ENCODE results near the gene CAB39L. TPM values are rescaled to one million over a fixed set of nuclear protein-coding genes. Genes with fewer than 3 reads are reported as not detected.

The CAB39L gene
- total RNA-seq, 1 donor from 2014 or later, result 6.6 TPM

DNA sequence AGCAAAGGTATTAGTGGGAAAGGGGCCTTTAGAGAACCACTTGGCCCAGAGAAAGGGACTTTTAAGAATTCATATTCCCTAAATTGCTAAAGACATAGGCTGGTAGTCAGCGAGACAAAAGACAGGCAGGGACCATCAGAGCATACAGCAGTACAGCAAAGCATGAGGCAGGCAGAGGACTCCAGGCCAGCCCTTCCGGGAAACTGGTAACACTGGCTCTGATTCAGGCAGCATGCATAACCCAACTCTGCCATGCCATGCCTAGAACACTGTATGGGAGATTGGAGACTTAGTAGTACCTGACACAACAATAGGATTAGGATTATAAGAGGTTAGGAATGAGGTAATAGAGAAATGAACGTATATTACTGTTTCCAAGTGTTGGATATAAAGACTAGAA is 34.9 kb downstream of the CAB39L start:
- no peaks in the 10 kb centered on the region for H3K27me3 ChIP-seq (ENCODE audit: control insufficient read depth, insufficient read depth, low read length)
- peak; percentile 25 for DNase-seq (ENCODE audit: low read depth)
- no peaks in the 10 kb centered on the region for H3K36me3 ChIP-seq (ENCODE audit: control insufficient read depth, insufficient read depth, low read length)
- no peak overlapping the region for H3K4me3 ChIP-seq (ENCODE audit: low read depth, low read length)
- FAIRE-seq, result no peak
- TF ChIP-seq, protein P1, sequence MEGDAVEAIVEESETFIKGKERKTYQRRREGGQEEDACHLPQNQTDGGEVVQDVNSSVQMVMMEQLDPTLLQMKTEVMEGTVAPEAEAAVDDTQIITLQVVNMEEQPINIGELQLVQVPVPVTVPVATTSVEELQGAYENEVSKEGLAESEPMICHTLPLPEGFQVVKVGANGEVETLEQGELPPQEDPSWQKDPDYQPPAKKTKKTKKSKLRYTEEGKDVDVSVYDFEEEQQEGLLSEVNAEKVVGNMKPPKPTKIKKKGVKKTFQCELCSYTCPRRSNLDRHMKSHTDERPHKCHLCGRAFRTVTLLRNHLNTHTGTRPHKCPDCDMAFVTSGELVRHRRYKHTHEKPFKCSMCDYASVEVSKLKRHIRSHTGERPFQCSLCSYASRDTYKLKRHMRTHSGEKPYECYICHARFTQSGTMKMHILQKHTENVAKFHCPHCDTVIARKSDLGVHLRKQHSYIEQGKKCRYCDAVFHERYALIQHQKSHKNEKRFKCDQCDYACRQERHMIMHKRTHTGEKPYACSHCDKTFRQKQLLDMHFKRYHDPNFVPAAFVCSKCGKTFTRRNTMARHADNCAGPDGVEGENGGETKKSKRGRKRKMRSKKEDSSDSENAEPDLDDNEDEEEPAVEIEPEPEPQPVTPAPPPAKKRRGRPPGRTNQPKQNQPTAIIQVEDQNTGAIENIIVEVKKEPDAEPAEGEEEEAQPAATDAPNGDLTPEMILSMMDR (IDR thresholded peaks at IDR 0.05; ENCODE audit: insufficient read depth, low read length, severe bottlenecking), result no peak

- H3K36me3 ChIP-seq (ENCODE audit: control insufficient read depth, insufficient read depth, low read length), result no peaks in the 10 kb centered on the region
- DNase-seq (ENCODE audit: low read depth), result no peak
- no peak for FAIRE-seq
- no peak overlapping the region for H3K4me3 ChIP-seq (ENCODE audit: low read depth, low read length)
- H3K27me3 ChIP-seq (ENCODE audit: control insufficient read depth, insufficient read depth, low read length), result no peaks in the 10 kb centered on the region
- TF ChIP-seq, protein P1 (IDR thresholded peaks at IDR 0.05; ENCODE audit: insufficient read depth, low read length, severe bottlenecking), result no peak
These were observed 35.9 kb downstream of the CAB39L start for GRCh38 chr13:49407936-49408335.

DNA sequence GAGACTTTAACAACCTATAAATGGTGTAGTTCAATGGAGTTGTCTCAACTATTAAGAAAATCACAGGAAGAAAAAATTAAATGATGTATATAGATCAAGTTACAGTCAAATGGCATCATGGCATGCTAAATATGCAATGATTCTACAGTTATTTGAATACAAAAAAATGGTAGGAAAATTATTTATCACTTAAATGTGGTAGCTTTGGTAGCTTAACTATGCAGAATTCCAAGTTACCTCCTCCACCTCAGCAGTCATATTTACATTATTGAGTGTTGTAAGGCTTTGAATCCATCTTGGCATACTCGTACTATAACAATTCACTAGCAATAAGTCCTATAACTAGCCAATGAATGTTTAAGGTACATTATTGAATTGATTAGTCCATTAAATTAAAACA is 36.8 kb downstream of the CAB39L start:
- FAIRE-seq (no peak), DNase-seq (ENCODE audit: low read depth) (no peak)
- H3K4me3 ChIP-seq (ENCODE audit: low read depth, low read length), result no peak overlapping the region
- no peaks in the 10 kb centered on the region for H3K36me3 ChIP-seq (ENCODE audit: control insufficient read depth, insufficient read depth, low read length)
- no peaks in the 10 kb centered on the region for H3K27me3 ChIP-seq (ENCODE audit: control insufficient read depth, insufficient read depth, low read length)
- TF ChIP-seq, protein P1 (IDR thresholded peaks at IDR 0.05; ENCODE audit: insufficient read depth, low read length, severe bottlenecking), result no peak

- H3K36me3 ChIP-seq (ENCODE audit: control insufficient read depth, insufficient read depth, low read length), result no peaks in the 10 kb centered on the region
- DNase-seq (ENCODE audit: low read depth) (no peak), FAIRE-seq (no peak)
- H3K4me3 ChIP-seq (ENCODE audit: low read depth, low read length), result no peak overlapping the region
- TF ChIP-seq, protein P1 (IDR thresholded peaks at IDR 0.05; ENCODE audit: insufficient read depth, low read length, severe bottlenecking), result no peak
- H3K27me3 ChIP-seq (ENCODE audit: control insufficient read depth, insufficient read depth, low read length), result no peaks in the 10 kb centered on the region
These were observed 39.2 kb downstream of the CAB39L start for GRCh38 chr13:49404703-49405020.

DNA sequence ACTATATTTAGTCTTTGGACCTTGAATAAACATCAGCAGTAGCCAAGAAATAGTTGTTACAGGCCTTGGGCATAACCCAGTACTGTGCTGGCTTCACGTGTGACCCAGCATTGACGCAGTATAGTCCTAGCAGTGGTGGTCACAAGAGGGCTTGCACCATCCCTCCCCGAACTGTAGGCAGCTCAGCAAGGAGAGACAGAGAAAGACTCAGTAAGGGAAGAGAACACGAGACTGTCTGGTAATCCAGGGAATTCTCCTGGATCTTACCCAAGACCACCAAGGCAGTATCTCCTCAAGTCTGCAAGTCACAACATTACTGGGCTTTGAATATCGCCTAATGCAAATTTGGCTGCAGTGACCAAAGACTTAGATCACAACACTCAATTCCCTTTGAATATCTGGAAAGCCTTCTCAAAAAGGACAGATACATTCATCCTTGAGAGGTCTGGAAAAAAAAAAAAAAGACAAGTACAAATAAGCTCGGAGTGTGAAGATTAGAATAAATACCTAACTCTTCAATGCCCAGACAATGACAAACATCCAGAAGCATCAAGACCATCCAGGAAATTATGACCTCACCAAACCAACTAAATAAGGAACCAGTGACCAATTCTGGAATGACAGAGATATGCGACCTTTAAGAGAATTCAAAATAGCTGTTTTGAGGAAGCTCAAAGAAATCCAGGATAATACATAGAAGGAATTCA is 39.7 kb downstream of the CAB39L start:
- TF ChIP-seq, protein P1 (IDR thresholded peaks at IDR 0.05; ENCODE audit: insufficient read depth, low read length, severe bottlenecking), result no peak
- no peak for DNase-seq (ENCODE audit: low read depth)
- H3K36me3 ChIP-seq (ENCODE audit: control insufficient read depth, insufficient read depth, low read length), result no peaks in the 10 kb centered on the region
- no peak overlapping the region for H3K4me3 ChIP-seq (ENCODE audit: low read depth, low read length)
- H3K27me3 ChIP-seq (ENCODE audit: control insufficient read depth, insufficient read depth, low read length), result no peaks in the 10 kb centered on the region
- peak; percentile 13 for FAIRE-seq
